Ureter (tissue), 1 donor: ENCODE measurements around the gene TXNRD2. TPM values are rescaled to one million over a fixed set of nuclear protein-coding genes. Genes with fewer than 3 reads are reported as not detected.

ENCODE experiments used
- DNase-seq: peaks from one replicate; pipeline ENCODE4 v3.0.0-alpha.2; 2020; ENCODE audit warnings: low spot score
- total RNA-seq: library from RNA; stranded (reverse); gene quantifications from one replicate; pipeline ENCODE4 v1.2.4, GENCODE V29; 2023
- donor health status: DM: yes; HTN: yes; CAD: no.

The TXNRD2 gene
- total RNA-seq, 1 donor from 2014 or later = 41.6 TPM

DNA sequence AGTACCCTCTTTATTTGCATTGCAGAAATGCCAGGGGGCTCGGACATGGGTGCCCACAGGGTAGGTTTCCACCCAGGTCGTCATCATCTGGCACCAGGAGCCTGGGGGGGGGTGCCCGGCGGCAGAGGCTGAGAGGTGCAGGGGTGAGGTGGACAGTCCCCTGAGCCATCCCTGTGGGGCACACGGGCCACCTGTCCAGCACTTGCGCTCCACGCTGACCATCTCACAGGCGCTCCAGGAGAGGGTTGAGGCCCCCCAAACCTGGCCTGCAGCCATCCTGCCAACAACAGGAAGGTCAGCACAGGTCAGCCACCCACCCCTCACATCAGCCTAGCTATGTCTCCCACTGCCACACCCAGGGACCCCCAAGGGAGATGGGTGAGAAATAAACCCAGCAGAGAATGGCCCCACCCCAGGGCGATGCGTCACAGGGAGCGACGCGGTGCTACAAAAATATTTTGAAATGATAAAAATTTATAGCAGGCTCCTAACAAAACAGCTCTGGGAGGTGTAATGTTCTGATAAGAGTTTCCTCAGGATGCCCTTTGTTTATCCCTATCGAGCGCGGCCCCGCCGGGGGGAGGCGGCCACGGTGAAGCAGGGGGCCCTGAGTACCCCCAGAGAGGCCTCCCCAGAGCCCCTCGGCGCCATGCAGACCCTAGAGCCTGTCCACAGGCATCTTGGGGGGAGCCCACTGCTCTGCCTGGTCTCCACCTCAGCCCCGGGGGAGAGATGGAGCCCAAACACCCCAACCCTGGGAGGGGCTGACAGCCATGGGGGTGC lies 65.9 kb downstream of the TXNRD2 start:
- DNase-seq = peak; percentile 35

- no peak for DNase-seq
These were observed 66.5 kb downstream of the TXNRD2 start for GRCh38 chr22:19875061-19875530.

DNA sequence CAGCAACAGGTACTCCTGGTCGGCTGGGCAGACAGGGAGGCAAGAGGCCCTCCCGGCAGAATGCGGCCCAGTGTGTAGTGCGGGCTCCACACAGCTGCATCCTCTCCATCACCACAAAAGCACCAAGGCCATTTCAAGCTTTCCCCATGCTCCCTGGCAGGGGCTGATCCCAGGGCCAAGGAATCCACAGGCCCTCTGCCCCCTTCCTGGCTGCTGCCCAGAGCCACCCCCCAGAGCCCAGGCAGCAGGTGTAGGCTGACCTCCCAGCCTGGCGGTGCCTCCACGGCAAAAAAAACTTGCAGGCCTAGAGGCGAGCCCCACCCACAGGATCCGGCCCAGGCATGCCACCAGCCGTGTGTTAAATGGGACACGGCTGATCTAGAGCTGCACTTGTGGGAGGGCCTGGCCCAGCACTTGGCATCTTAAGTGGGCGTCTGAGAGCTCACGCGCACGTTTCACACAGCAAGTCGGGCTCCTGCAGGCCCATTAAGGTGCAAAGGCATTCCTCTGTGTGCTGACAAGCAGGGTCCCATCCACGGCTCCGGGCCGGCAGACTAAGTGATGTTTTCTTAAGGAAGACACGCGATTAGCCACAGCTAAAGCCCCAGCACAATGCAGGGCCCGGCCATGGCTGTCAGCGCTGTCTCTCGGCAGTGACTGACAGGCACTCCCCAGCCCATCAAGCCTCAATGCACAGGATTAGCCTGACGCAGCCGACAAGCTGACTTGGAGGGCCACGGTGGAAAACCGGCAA lies 67.1 kb downstream of the TXNRD2 start:
- no peak for DNase-seq

- DNase-seq = no peak
These were observed 67.7 kb downstream of the TXNRD2 start for GRCh38 chr22:19873960-19874306.

DNA sequence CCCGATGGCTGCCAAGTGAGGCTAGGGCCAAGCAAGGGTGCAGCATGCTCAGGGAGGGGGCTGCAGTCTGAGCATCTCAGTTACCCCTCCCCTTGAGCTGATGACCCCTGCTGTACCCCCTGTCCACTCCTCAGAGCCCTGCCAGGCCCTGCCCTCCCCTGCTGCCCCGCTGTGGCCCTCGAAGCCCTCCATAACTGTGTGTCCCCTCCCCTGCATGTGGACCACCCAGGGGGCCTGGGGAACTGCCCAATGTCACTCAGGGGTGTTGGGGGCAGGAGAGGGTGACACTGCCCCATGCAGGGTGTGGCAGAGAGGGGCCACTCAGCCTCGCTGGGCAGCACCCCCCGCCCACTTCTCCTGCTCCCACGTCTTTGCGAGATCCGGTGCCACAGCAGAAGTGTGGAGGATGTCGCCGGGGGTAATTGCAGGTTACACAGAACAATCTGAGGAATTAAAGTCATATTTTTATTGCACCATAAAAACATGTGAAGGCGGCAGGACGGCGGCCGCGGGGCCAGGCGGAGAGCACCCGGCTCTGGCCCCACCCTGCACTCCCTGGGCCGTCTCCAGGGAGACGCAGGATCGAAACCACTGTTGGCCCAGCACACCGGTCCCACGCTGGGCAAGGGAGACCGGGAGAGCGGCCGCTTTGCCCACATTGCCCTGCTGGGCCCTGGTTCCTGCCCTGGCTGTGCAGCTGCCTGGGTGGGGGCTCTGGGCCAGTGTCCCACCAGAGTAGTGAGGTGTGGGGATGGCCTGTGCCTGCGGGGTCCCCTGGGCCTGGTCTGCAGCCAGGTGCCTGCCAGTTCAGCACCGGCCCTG lies 68.3 kb downstream of the TXNRD2 start:
- peak; percentile 39 for DNase-seq

GRCh38 chr22:19872779-19873137 lies 68.9 kb downstream of the TXNRD2 start:
- peak; percentile 37 for DNase-seq

- peak; percentile 39 for DNase-seq
These were observed 69.5 kb downstream of the TXNRD2 start for GRCh38 chr22:19871845-19872778.

- peak; percentile 31 for DNase-seq
These were observed 70.4 kb downstream of the TXNRD2 start for GRCh38 chr22:19871023-19871844.

GRCh38 chr22:19870153-19871022 lies 71.2 kb downstream of the TXNRD2 start:
- DNase-seq = no peak

DNA sequence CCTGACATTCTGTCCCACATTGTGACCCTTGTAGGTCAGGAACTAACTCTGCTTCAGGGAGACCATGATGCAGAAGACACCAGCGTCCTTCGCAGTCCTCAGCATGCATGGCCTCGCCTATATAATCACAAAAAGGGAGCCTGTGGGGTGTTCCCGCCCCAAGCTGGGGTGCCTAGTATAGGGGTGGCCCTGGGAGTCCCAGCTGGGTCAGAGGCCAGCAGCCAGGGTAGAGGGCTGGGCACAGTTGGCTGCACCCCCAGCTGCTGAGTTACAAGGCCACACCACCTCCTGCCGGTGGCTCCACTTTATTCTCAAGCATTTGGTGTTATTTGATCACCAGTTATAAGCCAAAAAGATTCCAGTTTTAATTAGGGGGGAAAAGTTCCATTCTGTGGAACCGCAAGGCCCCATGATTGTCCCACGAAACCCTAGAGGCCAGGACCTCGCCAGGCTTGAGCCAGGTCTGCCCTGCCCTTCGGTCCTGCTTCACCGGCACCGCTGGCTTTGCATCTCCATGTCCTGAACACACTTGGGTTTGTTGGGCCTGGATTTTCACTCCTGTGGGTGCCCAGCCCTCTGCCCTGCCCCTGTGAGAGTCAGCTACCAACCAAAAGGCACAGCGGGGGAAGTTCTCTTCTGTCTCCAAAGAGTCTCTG lies 72.0 kb downstream of the TXNRD2 start:
- DNase-seq = no peak

GRCh38 chr22:19868773-19869471 lies 72.7 kb downstream of the TXNRD2 start:
- no peak for DNase-seq

- no peak for DNase-seq
These were observed 73.3 kb downstream of the TXNRD2 start for GRCh38 chr22:19868333-19868732.

- no peak for DNase-seq
These were observed 74.0 kb downstream of the TXNRD2 start for GRCh38 chr22:19867617-19868016.

DNA sequence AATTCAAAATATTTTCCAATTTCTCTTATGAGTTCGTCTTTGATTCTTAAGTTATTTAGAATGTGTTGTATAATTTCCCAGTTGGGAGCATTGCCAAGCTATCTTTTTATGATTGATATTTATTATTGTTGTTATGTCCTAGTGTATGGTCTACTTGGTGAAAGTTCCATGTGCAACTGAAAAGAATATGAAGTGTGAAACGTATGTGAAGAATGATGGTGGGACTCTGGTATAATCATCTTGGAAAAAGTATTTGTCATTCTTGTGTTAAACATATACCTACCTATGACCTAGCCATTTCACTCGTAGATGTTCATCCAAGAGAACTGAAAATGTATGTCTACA lies 75.0 kb downstream of the TXNRD2 start:
- DNase-seq = no peak

- DNase-seq = no peak
These were observed 76.3 kb downstream of the TXNRD2 start for GRCh38 chr22:19865141-19865829.

DNA sequence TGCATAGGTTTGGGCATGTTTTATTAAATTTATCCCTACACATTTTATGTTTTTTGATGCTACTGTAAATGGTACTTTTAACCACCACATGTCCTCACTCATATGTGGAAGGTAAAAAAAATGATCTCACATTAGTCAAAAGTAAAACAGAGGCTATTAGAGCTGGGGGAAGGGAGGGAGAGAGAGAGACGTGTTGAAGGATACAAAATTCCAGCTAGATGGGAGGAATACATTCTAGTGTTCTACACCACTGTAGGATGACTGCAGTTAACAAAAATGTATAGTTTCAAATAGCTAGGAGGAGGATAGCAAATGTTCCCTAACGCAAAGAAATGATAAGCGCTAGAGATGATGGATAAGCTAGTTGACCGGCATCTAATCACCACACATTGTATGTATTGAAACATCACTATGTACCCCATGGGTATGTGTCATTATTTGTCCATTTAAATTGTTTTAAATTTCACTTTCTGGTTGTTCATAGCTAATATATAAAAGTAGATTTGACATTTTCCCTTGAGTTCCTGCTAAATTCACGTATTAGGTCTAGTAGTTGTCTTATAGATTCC lies 77.0 kb downstream of the TXNRD2 start:
- no peak for DNase-seq

DNA sequence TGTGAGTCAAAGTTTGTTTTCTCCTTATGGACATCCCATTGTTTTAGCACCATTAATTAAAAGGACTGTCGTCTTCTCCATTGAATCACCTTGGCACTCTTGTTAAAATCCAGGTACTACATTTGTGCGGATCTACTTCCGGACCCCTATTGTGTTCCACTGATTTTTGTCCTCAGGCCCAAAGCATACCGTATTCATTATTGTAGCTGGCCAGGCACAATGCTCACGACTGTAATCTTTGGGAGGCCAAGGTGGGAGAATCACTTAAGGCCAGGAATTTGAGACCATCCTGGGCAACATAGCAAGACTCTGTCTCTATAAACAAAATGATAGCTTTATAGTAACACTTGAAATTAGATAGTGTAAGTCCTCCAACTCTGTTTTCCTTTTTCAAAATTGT lies 78.0 kb downstream of the TXNRD2 start:
- no peak for DNase-seq
